GM19455 (cell line): ENCODE data around the gene LPAR2.
"Not testable (repeated sequence)": the region's sequence is repeated elsewhere in the genome, so short reads cannot be mapped to it uniquely, and the experiment has no call there.

ENCODE experiments used
- ATAC-seq: cut with Tn5 transposase; IDR thresholded peaks from one replicate; pipeline ENCODE4 v1.9.1; 2021; ENCODE audit not compliant: unreplicated experiment

The LPAR2 gene

DNA sequence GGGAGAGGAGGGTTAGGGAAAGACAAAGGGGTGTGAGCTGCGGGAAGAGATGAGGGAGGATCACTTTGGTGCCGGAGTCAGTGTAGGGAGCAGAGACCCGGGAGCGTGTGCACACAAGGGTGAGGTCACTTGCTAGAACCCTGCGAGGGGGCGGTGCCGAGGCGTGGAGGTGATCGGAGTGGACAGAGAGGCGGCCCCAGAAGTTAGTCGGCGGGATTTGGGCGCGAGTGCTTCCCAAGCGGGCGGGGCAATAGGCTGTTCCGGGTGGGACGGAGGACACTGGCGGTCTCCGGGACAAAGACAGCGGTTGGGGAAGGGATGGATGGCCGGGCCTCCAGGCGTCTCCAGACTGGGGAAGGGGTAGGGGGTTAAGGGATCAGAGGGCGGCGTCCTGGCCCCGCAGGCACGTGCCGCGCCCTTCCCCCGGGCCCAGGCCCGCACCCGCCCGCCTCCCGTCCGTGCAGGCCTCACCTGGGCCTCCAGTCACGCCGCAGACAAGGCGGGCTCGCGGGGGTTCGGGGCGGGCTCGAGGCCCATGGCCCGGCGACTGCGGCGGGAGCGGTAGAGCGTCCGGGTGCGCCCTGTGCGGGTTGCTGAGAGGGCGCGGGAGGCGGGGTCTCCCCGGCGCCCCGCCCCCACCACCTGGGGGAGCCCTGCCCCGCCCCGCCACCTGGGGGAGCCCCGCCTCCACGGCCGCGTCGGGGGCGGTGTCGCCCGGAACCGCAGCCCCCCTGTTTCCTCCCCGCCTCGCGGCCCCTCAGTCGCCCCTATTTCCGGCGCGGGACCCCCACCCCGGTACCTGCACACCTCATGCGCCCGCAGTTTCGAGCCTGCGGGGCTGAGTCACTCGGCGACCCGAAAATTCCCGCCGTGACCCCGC, at the start of gene LPAR2:
LPAR2 (minus strand) TSS at position 600 of the 880 bp plus-strand sequence. CDS start 945 bp downstream, outside the sequence.
- no peak for ATAC-seq

DNA sequence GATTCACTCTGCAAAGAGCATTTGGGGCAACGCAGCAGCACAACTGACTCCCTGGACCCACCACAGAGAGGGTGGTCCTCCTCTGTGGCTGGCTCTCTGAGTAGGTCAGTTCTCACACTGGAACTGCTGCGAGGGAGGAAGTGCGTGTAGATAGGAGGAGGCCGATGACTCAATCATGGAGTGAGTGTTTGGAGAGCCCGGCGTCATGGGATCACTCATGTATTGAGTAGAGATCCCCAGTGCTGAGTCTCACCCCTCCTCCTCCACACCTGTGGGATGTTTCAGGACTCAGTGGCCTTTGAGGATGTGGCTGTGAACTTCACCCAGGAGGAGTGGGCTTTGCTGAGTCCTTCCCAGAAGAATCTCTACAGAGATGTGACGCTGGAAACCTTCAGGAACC, 49.6 kb upstream of the LPAR2 start:
- ATAC-seq, result no peak

DNA sequence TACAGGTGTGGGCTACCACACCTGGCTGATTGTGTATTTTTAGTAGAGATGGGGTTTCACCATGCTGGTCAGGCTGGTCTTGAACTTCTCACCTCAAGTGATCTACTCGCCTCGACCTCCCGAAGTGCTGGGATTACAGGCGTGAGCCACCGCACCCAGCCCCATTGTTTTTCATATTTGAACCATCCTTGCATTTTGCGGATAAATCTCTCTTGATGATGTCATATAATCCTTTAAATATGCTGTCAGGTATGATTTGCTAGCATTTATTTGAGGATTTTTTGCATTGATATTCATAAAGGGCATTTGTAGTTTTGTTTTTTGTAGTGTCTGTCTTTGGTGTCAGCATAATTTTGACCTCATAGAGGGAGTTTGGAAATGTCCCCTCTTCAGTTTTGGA, 46.3 kb upstream of the LPAR2 start:
- no peak for ATAC-seq

DNA sequence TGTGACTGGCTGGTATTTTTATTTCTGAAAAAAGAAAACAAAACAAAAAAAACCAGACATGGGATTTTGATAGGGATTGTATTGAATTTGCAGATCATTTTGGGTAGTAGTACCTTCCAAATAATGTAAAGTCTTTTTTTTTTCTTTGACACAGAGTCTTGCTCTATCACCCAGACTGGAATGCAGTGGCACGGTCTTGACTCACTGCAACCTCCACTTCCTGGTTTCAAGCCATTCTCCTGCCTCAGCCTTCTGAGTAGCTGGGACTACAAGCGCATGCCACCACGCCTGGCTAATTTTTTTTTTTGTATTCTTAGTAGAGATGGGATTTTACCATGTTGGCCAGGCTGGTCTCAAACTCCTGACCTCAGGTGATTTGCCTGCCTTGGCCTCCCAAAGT, 44.8 kb upstream of the LPAR2 start:
- ATAC-seq, result no peak

DNA sequence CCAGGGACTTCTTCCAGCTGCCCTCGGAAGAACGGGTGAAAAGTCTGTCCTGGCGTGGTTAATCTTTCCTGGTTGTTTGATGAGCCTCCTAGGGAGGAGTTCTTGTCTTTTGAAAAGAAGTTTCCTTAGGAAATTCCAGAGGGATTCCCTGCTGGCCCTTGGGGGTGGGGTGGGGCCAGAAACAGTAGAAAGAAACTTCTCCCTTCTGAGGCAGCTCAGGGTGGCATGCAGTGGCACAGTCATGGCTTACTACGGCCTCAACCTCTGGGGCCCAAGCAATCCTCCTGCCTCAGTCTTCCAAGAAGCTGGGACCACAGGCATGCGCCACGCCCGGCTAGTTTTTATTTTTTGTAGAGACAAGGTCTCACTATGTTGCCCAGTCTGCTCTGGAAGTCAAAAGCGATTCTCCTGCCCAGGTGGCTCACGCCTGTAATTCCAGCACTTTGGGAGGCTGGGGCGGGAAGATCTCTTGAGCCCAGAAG, 42.1 kb upstream of the LPAR2 start:
- ATAC-seq, result no peak

DNA sequence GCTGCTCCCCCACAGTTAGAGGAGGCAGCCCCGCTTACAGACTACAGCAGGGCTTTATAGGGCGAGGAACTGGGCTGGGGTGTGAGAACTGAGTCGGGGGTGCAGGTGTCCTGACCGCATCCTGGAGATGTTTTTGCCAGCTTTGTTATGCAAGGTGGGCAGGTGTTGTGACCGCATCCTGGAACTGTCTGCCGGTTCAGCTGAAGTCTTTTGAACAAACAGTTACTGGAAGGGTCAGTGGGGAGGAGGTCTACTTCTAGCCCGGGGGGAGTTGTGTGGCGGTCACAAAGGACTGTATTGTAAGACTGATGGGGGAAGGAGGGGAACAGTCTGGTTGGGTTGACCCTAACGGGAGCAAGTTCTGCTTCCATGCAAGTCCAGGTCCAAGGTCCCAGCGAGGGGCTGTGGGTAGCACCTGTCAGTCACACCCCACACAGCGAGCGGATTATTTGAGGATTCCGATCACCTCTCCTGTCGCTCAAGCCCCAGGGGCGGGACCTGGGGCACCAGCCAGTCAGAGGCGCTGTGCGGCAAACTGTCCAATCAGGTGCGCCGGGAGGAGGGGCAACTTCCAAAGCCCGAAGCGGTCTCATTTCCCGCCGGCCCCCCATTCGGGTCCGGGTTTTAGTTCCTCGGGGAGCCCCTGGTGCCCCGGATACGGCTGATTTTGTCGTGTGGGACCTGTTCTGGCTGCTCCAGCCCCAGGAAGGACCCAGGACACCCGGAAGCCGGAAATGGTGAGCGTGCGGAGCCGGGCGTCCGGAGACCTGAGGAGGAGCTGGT, 40.4 kb upstream of the LPAR2 start, which contains the start of gene ZNF101:
ZNF101 (plus strand) TSS at position 610 of the 783 bp plus-strand sequence; CDS start at position 735, 125 bp downstream.
- ATAC-seq, result peak; percentile 58

DNA sequence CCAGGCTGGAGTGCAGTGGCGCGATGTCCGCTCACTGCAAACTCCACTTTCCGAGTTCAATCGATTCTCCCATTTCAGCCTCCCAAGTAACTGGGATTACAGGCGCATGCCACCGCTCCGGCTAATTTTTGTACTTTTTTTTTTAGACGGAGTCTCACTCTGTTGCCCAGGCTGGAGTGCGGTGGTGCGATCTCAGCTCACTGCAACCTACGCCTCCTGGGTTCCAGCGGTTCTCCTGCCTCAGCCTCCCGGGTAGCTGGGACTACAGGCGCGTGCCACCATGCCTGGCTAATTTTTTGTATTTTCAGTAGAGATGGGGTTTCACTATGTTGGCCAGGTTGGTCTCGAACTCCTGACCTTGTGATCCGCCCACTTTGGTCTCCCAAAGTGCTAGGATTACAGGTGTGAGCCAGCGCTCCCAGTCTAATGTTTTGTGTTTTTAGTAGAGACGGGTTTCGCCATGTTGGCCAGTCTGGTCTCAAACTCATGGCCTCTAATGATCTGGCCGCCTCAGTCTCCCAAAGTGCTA, 37.5 kb upstream of the LPAR2 start:
- not testable (repeated sequence) for ATAC-seq

DNA sequence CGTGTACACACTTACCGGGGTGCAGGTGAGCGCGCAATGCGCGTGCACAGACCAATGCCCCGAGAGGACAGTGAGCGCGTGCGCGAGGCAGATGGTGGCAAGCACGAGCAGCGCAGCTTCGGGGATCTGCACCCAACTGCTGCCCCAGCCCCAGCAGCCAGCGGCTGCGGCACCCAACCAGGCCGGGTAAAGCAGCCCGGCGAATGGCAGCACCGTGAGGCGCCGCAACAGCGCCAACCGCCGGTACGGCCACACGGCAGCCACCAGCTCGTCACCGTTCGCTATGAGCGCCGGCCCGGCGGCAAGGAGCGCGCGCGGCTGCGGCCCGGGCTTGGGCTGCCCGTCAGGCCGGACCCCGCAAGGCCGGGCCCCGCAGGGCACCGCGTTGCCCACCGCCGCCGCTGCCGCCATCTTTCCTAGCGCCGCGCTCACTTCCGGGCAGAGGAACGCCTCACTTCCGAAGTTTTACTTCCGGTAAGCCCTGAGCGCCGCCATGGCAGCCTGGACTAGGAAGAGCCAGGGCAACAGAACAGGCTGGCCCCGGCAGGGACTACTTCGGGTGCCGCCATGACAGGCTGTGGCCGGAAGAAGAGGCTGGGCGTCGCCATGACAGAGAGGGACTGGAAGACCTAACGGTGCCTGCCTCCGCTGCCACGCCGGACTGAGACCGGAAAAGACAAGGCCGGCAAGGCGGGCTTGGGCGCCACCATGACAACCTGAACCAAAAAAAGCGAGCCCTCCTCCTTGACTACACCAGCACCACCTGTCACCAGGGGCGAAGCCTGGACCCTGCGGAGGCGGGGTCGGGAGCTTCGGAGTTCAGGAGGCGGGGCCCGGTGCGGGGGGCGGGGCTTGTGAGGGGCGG, 35.5 kb upstream of the LPAR2 start, which contains the start of gene ATP13A1:
ATP13A1 (minus strand) TSS at position 421 of the 865 bp plus-strand sequence; CDS start at position 411, 10 bp downstream.
- ATAC-seq, result peak; percentile 66

DNA sequence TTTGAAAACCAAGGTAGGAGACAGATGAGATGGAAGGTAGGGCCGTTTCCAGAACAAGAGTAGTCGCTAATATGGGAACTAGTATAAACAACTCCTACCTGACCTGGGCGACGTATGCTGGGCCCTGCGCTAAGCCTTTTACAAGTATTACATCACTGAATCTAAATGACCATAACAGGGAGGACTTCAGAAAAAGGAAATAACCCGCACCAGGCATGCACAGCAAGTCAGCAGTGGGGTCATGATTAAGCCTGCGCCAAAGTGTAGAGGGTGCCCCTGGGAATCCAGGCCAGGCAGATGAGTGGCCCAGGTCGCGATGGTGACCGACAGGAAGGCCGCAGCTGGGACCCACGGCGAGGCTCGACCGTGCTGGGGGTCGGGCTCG, 34.8 kb upstream of the LPAR2 start:
- no peak for ATAC-seq

DNA sequence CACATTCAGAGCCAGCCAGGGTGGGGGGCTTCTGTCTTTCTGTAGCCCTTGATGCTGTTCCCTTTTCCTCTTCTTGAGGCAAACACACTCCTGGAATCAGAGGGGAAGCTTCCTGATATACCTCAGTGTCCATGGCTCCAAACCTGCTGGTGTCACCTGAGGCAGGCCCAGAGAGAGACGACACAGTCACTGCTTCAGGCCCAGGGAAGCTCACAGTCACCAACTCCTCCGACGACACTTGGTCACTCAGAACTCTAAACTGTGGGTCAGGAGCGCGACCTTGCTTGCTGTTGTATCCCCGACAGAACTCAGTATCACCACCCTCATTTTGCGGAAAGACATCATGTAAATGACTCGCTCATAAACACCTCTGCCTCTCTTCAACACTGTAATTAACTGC, 34.3 kb upstream of the LPAR2 start:
- no peak for ATAC-seq

DNA sequence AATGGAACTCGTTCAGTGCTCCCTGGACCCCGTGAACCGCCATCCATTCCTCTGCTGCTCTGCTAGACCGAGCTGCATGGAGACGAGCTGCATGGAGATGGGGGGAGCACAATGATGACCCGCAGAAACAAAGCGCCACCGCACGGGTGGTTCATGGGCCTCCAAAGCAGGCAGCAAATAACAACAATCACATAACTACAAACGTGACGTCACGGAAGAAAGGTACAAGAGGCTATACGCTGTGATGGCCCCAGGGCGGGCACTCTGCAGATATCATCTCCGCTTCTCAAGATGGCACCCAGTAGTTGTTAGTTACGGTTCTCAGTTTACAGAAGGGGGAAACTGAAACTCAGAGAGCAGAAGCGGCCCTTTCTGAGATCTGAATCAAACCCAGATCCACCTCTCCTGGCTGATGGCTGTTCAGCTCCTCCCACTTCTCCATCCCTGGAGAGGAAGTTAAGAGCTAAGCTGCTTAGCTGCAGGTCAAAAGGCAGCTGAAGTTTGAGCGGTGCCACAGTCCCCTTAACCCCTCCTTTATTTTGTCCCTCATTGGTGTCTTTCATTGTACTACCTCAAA, 33.7 kb upstream of the LPAR2 start:
- no peak for ATAC-seq

DNA sequence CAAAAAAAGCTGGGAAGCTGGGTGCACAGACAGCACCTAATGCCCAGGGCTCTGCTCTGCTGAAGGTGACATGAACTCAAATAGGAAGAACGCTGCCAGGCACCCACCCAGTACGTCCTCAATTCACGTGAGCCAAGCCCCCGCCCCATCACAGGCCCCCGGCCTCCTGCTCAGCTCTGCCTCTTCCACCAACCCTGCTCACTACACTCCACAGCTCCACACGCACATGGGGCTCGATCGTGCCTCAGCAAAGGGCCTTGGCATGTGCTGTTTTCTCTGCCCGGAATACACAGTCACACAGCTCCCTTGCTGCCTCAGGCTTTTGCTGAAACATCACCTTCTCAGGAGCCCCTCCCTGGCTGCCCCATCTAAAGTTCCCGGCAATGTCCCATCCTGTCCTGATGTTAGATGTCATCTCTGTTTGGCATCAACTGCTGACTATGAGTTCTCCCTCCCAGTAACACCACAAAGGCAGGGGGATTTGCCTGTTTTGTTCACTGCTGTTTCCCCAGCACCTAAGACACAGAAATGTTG, 33.2 kb upstream of the LPAR2 start:
- ATAC-seq, result no peak

DNA sequence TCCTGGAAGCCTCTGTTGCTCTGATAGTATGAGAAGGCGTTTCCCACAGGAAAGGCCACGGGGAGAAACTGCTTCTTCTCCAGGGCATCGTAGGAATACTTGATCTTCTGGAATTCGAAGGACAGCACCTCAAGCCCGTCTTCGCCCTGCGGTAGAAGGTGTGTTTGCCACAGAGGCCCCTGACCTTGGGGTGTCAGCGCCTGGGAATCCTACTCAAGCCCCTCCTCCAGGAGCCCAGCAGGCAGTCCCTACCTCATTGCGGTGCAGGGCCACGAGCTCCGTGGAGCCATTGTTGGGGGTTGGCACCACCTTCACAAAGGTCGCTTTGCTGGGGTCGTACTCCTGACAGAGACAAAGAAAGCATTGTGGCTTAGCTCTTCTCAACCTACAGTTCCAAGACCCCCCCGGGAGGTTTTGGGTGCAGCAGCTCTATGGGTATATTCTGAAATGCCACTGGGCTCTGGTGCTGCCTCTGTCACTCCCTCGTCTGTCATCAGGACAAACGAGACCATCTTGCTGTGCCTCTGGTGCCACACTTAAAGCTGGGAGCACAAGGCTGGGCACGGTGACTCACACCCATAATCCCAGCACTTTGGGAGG, 31.7 kb upstream of the LPAR2 start:
- ATAC-seq, result no peak

DNA sequence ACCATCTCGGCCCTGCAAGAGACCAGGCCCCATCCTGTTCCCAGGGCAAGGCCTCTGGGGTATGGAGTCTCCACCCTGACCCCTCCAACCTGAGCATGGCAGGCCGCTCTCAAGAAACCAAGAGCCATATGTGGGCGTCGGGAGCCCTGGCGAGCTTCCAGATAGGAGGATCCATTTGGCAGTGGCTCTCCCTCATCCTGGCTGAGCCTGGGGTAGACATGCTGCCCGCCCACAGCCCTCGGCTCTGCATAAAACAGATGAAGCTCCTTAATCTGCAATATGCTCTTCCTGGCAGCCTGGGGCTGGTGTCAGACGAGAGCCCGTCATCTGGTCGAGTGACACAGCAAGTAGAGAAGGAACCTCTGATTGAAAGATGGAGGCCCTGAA, 29.4 kb upstream of the LPAR2 start:
- ATAC-seq, result no peak

DNA sequence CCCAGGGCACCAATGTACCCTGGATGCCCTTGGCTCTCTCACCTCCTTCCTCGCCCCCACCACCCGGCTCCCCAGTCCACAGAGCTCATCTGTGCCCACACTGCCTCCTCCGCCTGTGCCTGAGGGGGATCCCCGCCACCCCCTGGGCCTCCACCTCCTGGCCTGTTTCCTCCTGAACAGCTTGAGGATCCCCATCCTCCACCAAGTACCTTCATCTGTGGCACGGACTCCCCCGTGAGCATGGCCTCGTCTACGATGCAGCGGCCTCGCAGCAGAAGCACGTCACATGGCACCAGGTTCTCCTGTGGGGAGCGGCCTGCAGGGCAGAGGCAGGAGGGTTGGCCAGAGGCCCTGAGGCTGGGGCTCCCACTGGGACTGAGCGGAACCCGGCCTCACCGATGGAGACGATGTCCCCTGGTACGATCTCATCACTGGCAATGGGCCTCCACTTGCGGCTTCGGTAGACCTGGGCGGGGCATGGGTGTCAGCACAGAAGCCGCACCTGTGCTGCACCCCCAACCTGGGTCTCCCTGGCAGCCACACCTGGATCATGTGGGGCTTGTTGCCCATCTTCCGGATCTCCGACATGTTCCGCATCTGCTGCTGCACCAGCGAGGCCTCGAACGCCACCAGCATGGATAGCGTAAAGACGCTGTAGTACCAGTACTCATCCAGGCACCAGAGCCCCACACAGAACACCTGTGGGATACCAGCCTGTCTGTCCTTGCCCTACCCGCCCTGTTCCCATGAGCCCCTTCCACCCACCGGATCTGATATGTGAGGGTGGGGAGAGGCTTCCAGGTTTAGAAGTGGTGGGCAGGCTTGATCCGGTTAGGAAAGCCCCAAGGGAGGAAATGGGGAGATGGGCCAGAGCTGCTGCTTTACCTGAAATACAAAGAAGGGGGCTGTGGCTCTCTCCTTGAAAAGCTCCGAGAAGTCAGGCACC, 28.7 kb upstream of the LPAR2 start:
- ATAC-seq, result no peak

DNA sequence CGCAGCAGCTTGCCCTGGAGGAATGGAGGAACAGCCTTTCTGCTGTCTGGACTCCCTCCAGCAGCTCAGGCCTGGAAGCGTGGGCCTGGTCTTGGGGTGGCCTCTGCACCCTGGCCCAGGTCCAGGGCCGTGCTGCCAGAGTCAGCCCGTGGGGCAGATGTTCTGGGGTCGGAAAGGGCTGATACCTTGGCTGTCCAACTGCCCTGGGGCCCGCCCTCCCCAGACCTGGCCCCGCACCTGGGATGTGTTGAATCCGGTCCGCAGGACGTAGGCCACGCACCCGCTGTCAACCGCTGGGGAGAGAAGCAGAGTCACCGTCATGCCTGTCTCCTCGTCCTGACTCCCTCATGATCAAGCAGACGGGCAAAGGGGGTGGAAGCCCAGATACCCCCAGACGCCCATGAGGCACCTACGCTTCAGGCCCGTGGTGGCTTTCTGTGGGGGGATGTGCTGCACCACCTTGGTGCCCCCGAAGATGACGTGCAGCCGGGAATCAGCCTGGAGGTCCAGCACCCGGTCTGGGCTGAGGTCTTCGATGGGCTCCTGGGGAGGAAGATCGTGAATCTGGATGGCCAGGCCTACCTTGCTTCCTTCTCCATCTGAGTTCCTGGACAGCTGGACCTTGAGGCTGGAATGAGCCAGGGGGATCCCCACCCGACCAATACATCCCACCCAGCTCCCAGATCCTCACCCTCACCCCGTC, 27.8 kb upstream of the LPAR2 start:
- ATAC-seq, result no peak

DNA sequence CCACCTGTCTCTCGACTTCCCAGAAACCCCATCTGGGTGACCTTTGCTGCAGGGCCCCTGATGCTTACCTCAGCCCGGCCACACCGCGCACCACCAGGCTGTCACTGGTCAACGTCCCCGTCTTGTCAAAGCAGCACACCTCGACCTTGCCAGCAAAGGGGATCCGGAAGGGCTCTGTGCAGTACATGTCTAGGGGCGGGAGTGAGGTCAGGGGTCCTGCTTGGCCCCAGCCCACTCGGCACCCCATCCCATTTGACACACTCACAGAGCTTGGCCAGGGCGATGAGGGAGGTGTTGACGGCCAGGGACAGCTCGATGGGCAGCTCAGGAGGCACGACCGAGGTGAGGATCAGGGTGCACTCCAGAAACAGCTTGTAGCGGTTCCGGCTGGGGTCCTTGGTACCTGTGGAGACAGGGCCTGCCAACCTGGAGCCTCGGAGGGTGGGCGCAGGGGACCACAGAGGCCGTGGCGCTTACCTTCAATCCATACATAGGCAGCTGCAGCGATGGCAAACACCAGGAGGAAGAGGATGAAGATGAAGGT, 27.1 kb upstream of the LPAR2 start:
- no peak for ATAC-seq

DNA sequence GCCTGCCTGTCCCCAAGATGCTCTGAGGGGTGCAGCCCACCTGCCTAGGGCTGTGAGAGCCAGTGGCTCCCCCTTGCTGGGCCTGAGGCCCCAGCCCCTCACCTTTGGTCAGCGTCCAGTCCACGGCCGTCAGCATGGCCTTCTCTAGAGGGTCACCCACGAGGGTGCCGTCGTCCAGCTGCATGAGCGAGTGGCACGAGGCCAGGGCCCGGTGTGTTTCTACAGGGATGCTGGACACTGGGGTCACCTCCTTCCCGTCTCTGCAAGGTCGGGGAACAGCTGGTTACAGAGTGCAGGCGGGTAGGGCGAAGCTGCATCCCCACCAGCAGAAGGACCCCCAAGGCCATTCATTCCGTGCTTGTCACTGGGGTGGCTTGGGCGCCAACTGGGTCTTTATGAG, 26.4 kb upstream of the LPAR2 start:
- ATAC-seq, result no peak
